ENCODE results near the gene FBXW7. TPM values are rescaled to one million over a fixed set of nuclear protein-coding genes. Genes with fewer than 3 reads are reported as not detected.

Gene FBXW7
- total RNA-seq, 1 donor from 2014 or later: 61.1 TPM

- no peaks in the 10 kb centered on the region for H3K4me1 ChIP-seq
- no peak for DNase-seq (ENCODE audit: extremely low spot score in 2 of 2)
- H3K27me3 ChIP-seq: no peaks in the 10 kb centered on the region
- no peak overlapping the region for H3K27ac ChIP-seq
- no peak for TF ChIP-seq POLR2AphosphoS5 (IDR thresholded peaks at IDR 0.05; ENCODE audit: insufficient read depth in 1 of 2, low read depth in 1 of 2)
- no peak for TF ChIP-seq CTCF (IDR thresholded peaks at IDR 0.05)
- TF ChIP-seq POLR2A (IDR thresholded peaks at IDR 0.05): no peak
- no peak overlapping the region for H3K4me3 ChIP-seq
- no peaks in the 10 kb centered on the region for H3K9me3 ChIP-seq
- H3K36me3 ChIP-seq: no peaks in the 10 kb centered on the region
- intact Hi-C loops (cut with DNase I): no loop called here
Observed at GRCh38 chr4:152309418-152309817, 226.5 kb downstream of the FBXW7 start.

GRCh38 chr4:152308951-152309350, 226.9 kb downstream of the FBXW7 start:
- TF ChIP-seq CTCF (IDR thresholded peaks at IDR 0.05): no peak
- TF ChIP-seq POLR2A (IDR thresholded peaks at IDR 0.05): no peak
- no peak for TF ChIP-seq POLR2AphosphoS5 (IDR thresholded peaks at IDR 0.05; ENCODE audit: insufficient read depth in 1 of 2, low read depth in 1 of 2)

GRCh38 chr4:152307669-152308068, 228.2 kb downstream of the FBXW7 start:
- TF ChIP-seq CTCF (IDR thresholded peaks at IDR 0.05) (no peak), POLR2A (IDR thresholded peaks at IDR 0.05) (no peak), POLR2AphosphoS5 (IDR thresholded peaks at IDR 0.05; ENCODE audit: insufficient read depth in 1 of 2, low read depth in 1 of 2) (no peak)
- Histone ChIP-seq H3K36me3 (no peaks in the 10 kb centered on the region), H3K27ac (no peak overlapping the region), H3K9me3 (no peaks in the 10 kb centered on the region), H3K27me3 (no peaks in the 10 kb centered on the region), H3K4me3 (no peak overlapping the region), H3K4me1 (no peaks in the 10 kb centered on the region)
- no peak for DNase-seq (ENCODE audit: extremely low spot score in 2 of 2)
- intact Hi-C loops (cut with DNase I): no loop called here

More at GRCh38 chr4:152308951-152309350, 226.9 kb downstream of the FBXW7 start:
- Histone ChIP-seq H3K4me3 (no peak overlapping the region), H3K36me3 (no peaks in the 10 kb centered on the region), H3K9me3 (no peaks in the 10 kb centered on the region), H3K27me3 (no peaks in the 10 kb centered on the region), H3K4me1 (no peaks in the 10 kb centered on the region), H3K27ac (no peak overlapping the region)
- no peak for DNase-seq (ENCODE audit: extremely low spot score in 2 of 2)
- intact Hi-C loops (cut with DNase I): no loop called here

GRCh38 chr4:152306541-152306940, 229.4 kb downstream of the FBXW7 start:
- no peaks in the 10 kb centered on the region for H3K9me3 ChIP-seq
- no peaks in the 10 kb centered on the region for H3K36me3 ChIP-seq
- TF ChIP-seq POLR2AphosphoS5 (IDR thresholded peaks at IDR 0.05; ENCODE audit: insufficient read depth in 1 of 2, low read depth in 1 of 2): no peak
- intact Hi-C loops (cut with DNase I): no loop called here
- no peaks in the 10 kb centered on the region for H3K4me1 ChIP-seq
- no peak overlapping the region for H3K4me3 ChIP-seq
- H3K27me3 ChIP-seq: no peaks in the 10 kb centered on the region
- H3K27ac ChIP-seq: no peak overlapping the region
- no peak for DNase-seq (ENCODE audit: extremely low spot score in 2 of 2)

- no peaks in the 10 kb centered on the region for H3K36me3 ChIP-seq
- DNase-seq (ENCODE audit: extremely low spot score in 2 of 2): no peak
- no peak overlapping the region for H3K4me3 ChIP-seq
- H3K4me1 ChIP-seq: no peaks in the 10 kb centered on the region
- no peaks in the 10 kb centered on the region for H3K27me3 ChIP-seq
- H3K9me3 ChIP-seq: no peaks in the 10 kb centered on the region
- TF ChIP-seq POLR2AphosphoS5 (IDR thresholded peaks at IDR 0.05; ENCODE audit: insufficient read depth in 1 of 2, low read depth in 1 of 2) (no peak), CTCF (IDR thresholded peaks at IDR 0.05) (no peak), POLR2A (IDR thresholded peaks at IDR 0.05) (no peak)
- intact Hi-C loops (cut with DNase I): no loop called here
- H3K27ac ChIP-seq: no peak overlapping the region
Observed at GRCh38 chr4:152304220-152304619, 231.7 kb downstream of the FBXW7 start.
